ENCODE data around the gene PHF20. TPM values are rescaled to one million over a fixed set of nuclear protein-coding genes. Genes with fewer than 3 reads are reported as not detected.

PHF20 gene
- total RNA-seq, 4 donors from 2014 or later = 13.6 to 33.2 (median 16.6) TPM

- peak overlapping the region in 1 of 4 donors; percentile 68 for H3K27ac ChIP-seq
- H3K27me3 ChIP-seq = no peaks in the 10 kb centered on the region
- H3K4me1 ChIP-seq = peaks cover 14 to 34% (median 15%) of the 10 kb centered on the region in 3 donors
- peaks cover 0 to 20% (median 0%) of the 10 kb centered on the region in 3 donors for H3K36me3 ChIP-seq
- H3K4me3 ChIP-seq = no peak overlapping the region
- whole genome bisulfite sequencing, 2 donors = 94 to 98% methylated on average over 5 of the region's 5 CpGs
- intact Hi-C loops (cut with DNase I) = no loop called here
- no peaks in the 10 kb centered on the region for H3K9me3 ChIP-seq
- no peak for DNase-seq
- no peak for TF ChIP-seq CTCF (IDR thresholded peaks at IDR 0.05)
- no peak for TF ChIP-seq POLR2A (IDR thresholded peaks at IDR 0.05)
Measured at GRCh38 chr20:35791097-35791496, 19.3 kb downstream of the PHF20 start.

- no peak overlapping the region for H3K4me3 ChIP-seq
- peaks cover 0 to 17% (median 0%) of the 10 kb centered on the region in 3 donors for H3K36me3 ChIP-seq
- intact Hi-C loops (cut with DNase I) = no loop called here
- H3K9me3 ChIP-seq = no peaks in the 10 kb centered on the region
- peak overlapping the region; percentile 18 to 68 (median 53) for H3K27ac ChIP-seq
- DNase-seq = no peak
- no peaks in the 10 kb centered on the region for H3K27me3 ChIP-seq
- peaks cover 14 to 39% (median 15%) of the 10 kb centered on the region in 3 donors for H3K4me1 ChIP-seq
- 46 to 48% methylated on average over 3 of the region's 3 CpGs for WGBS, 2 donors
- TF ChIP-seq POLR2A (IDR thresholded peaks at IDR 0.05) = no peak
Measured at GRCh38 chr20:35791821-35792220, 20.0 kb downstream of the PHF20 start.

- intact Hi-C loops (cut with DNase I) = no loop called here
- Histone ChIP-seq H3K4me3 (no peak overlapping the region), H3K36me3 (peaks cover 0 to 9% (median 0%) of the 10 kb centered on the region in 3 donors), H3K9me3 (no peaks in the 10 kb centered on the region), H3K27me3 (no peaks in the 10 kb centered on the region), H3K27ac (peak overlapping the region in 2 of 4 donors; percentile 50 to 68), H3K4me1 (peaks cover 14 to 41% (median 15%) of the 10 kb centered on the region in 3 donors)
- DNase-seq = no peak
- TF ChIP-seq CTCF (IDR thresholded peaks at IDR 0.05) = no peak
- no peak for TF ChIP-seq POLR2A (IDR thresholded peaks at IDR 0.05)
- WGBS, 2 donors = 39 to 46% methylated on average over 4 of the region's 4 CpGs
Measured at GRCh38 chr20:35792740-35793139, 20.9 kb downstream of the PHF20 start.

GRCh38 chr20:35796571-35796970 lies 24.8 kb downstream of the PHF20 start:
- intact Hi-C loops (cut with DNase I) = no loop called here
- Histone ChIP-seq H3K36me3 (peaks cover 0 to 18% (median under 1%) of the 10 kb centered on the region in 3 donors), H3K27me3 (no peaks in the 10 kb centered on the region), H3K4me3 (no peak overlapping the region), H3K27ac (peak overlapping the region in 1 of 4 donors; percentile 34), H3K4me1 (peaks cover 14 to 28% (median 14%) of the 10 kb centered on the region in 3 donors), H3K9me3 (no peaks in the 10 kb centered on the region)
- TF ChIP-seq POLR2A (IDR thresholded peaks at IDR 0.05) = no peak
- no peak for TF ChIP-seq CTCF (IDR thresholded peaks at IDR 0.05)
- DNase-seq = no peak
- WGBS, 2 donors = 43 to 44% methylated on average over 2 of the region's 2 CpGs

GRCh38 chr20:35801865-35802264 lies 30.1 kb downstream of the PHF20 start:
- TF ChIP-seq POLR2A (IDR thresholded peaks at IDR 0.05) (no peak), CTCF (IDR thresholded peaks at IDR 0.05) (no peak)
- Histone ChIP-seq H3K4me3 (no peak overlapping the region), H3K4me1 (peaks cover 0 to 5% (median 0%) of the 10 kb centered on the region in 3 donors), H3K9me3 (no peaks in the 10 kb centered on the region), H3K27ac (no peak overlapping the region), H3K27me3 (no peaks in the 10 kb centered on the region), H3K36me3 (peaks cover 0 to 65% (median 10%) of the 10 kb centered on the region in 3 donors)
- intact Hi-C loops (cut with DNase I) = no loop called here
- DNase-seq = no peak
- 68 to 100% methylated on average over 1 of the region's 1 CpG for WGBS, 2 donors

- TF ChIP-seq POLR2A (IDR thresholded peaks at IDR 0.05) (no peak), CTCF (IDR thresholded peaks at IDR 0.05) (no peak)
- no peak overlapping the region for H3K27ac ChIP-seq
- intact Hi-C loops (cut with DNase I) = no loop called here
- peaks cover 0 to 74% (median 10%) of the 10 kb centered on the region in 3 donors for H3K36me3 ChIP-seq
- no peak for DNase-seq
- H3K4me3 ChIP-seq = no peak overlapping the region
- H3K4me1 ChIP-seq = peaks cover 0 to 4% (median 0%) of the 10 kb centered on the region in 3 donors
- H3K9me3 ChIP-seq = no peaks in the 10 kb centered on the region
- H3K27me3 ChIP-seq = no peaks in the 10 kb centered on the region
- 55 to 74% methylated on average over 3 of the region's 3 CpGs for WGBS, 2 donors
Measured at GRCh38 chr20:35806075-35806474, 34.3 kb downstream of the PHF20 start.

Measured in esophagus squamous epithelium (tissue), 5 donors.